CD4-positive, alpha-beta T cell treated with Interleukin-6 for 4 hours (primary cell): ENCODE measurements around the gene MACO1.

Source experiments
- DNase-seq: peaks from one replicate; pipeline ENCODE4 v3.0.0-alpha.2; 2020; ENCODE audit warnings: mixed read lengths

Gene MACO1

GRCh38 chr1:25544243-25544764, 113.6 kb downstream of the MACO1 start:
- peak; percentile 48 for DNase-seq

DNA sequence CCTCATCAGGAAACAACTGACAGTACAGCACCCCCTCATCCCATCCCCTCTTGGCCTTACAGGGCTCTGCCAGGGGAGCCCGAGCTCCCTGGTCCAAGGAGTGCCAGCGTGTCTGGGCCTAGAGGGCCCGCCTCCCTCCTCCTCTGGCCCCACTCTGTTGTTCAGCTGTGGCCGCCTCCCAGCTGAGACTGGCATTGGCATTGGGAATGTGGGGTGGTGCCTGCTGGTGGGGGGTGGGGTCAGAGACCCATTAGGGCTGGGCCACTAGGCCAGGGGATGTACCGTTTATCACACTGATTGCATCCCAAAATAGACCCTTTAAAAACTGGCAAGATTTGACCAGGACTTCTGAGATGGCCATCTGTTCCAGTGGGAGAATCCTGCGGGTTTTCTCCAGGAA, 114.1 kb downstream of the MACO1 start:
- no peak for DNase-seq

GRCh38 chr1:25545767-25546166, 115.1 kb downstream of the MACO1 start:
- DNase-seq = no peak

DNA sequence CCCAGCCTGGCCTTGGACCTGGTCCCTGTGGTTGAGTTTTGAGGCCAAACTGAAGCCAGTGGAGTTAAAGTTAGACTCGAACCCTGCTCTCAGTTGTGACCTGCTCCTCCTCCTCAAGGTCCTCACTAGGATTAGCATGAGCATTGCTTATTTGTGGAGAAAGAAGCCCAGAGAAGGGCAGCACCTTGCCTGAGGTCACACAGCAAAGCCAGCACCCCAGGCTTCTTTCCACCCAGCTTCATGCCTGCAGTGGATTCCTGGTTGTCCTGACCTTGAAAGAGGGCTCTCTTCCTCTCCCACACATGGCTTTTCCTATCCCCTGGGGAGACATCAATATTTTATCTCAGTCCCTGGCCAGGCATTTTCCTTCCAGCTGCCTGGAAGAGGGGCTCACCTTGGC, 115.5 kb downstream of the MACO1 start:
- DNase-seq = no peak

DNA sequence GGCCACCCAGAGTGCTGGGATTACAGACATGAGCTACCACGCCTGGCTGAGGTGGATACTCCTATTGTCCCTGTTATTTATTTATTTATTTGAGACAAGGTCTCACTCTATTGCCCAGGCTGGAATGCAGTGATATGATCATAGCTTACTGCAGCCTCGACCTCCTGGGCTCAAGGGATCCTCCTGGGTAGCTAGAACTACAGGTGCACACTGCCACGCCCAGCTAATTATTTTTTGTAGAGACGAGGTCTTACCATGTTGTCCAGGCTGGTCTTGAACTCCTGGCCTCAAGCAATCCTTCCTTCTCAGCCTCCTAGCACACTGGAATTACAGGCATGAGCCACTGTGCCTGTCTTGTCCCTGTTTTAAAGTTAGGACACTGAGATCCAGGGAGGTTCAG, 117.9 kb downstream of the MACO1 start:
- DNase-seq = no peak

GRCh38 chr1:25549273-25550154, 118.8 kb downstream of the MACO1 start:
- peak; percentile 86 for DNase-seq
